ENCODE results near the gene FMNL3. TPM values are rescaled to one million over a fixed set of nuclear protein-coding genes. Genes with fewer than 3 reads are reported as not detected.

The FMNL3 gene
- total and polyA plus RNA-seq, 2 of the 13 experiments (the other 11 are each of a cell fraction or from before 2014, with no cell fraction given) = 0.44 to 1.1 TPM

GRCh38 chr12:49741882-49742620, 34.8 kb upstream of the FMNL3 start (continued):
- TF ChIP-seq ZSCAN12 (CRISPR knock-in tag; IDR thresholded peaks at IDR 0.05) = no peak
- peak; percentile 11; the same call in 1 of the 2 replicates for TF ChIP-seq SAP130 (CRISPR knock-in tag; IDR thresholded peaks at IDR 0.05; ENCODE audit: low read depth)
- no peak for TF ChIP-seq CHD4 (IDR thresholded peaks at IDR 0.05; ENCODE audit: borderline replicate concordance, low read length)
- TF ChIP-seq CBX5 (CRISPR knock-in tag; IDR thresholded peaks at IDR 0.05; ENCODE audit: borderline replicate concordance) = no peak
- no peak for TF ChIP-seq MLLT10 (CRISPR knock-in tag; IDR thresholded peaks at IDR 0.05)
- no peak for TF ChIP-seq GMEB2 (CRISPR knock-in tag; IDR thresholded peaks at IDR 0.05; ENCODE audit: low read depth)
- TF ChIP-seq ZMYM2 (CRISPR knock-in tag; IDR thresholded peaks at IDR 0.05) = no peak
- no peak for TF ChIP-seq ZNF564 (CRISPR knock-in tag; IDR thresholded peaks at IDR 0.05)
- peak; percentile 91 for TF ChIP-seq SIX4 (CRISPR knock-in tag; IDR thresholded peaks at IDR 0.05)
- TF ChIP-seq YY1 (IDR thresholded peaks at IDR 0.05; ENCODE audit: insufficient read depth, insufficient replicate concordance, low read depth, low read length) = no peak
- no peak for TF ChIP-seq ZNF513 (CRISPR knock-in tag; conservative IDR thresholded peaks at IDR 0.05)
- TF ChIP-seq HMG20A (CRISPR knock-in tag; IDR thresholded peaks at IDR 0.05; ENCODE audit: borderline replicate concordance) = no peak; the same call in 1 of the 2 replicates
- TF ChIP-seq TCF7L2 (IDR thresholded peaks at IDR 0.05; ENCODE audit: low read depth, low read length) = no peak
- 0 out of 2 replicates have a peak, but pooled peaks have one; percentile 34 for TF ChIP-seq CAMTA2 (CRISPR knock-in tag; IDR thresholded peaks at IDR 0.05; ENCODE audit: borderline replicate concordance)
- TF ChIP-seq ZNF557 (CRISPR knock-in tag; IDR thresholded peaks at IDR 0.05) = no peak
- TF ChIP-seq NFIC (IDR thresholded peaks at IDR 0.05; ENCODE audit: low read length) = peak; percentile 76; the same call in 1 of the 2 replicates
- no peak for TF ChIP-seq ATF7 (IDR thresholded peaks at IDR 0.05)
- no peak for TF ChIP-seq ATF7 (CRISPR knock-in tag; IDR thresholded peaks at IDR 0.05)
- TF ChIP-seq SCMH1 (CRISPR knock-in tag; IDR thresholded peaks at IDR 0.05; ENCODE audit: borderline replicate concordance) = no peak
- no peak for TF ChIP-seq SP4 (CRISPR knock-in tag; IDR thresholded peaks at IDR 0.05)
- no peak for TF ChIP-seq ZKSCAN8 (CRISPR knock-in tag; IDR thresholded peaks at IDR 0.05; ENCODE audit: borderline replicate concordance)
